ENCODE results near the gene MUS81.

MUS81 gene

GRCh38 chr11:65859095-65859811 lies 980 bp upstream of the MUS81 start:
- peak; percentile 82 for DNase-seq (ENCODE audit: insufficient read length, low spot score)
- peak; percentile 94 for FAIRE-seq

- DNase-seq (ENCODE audit: insufficient read length, low spot score) (no peak), FAIRE-seq (no peak)
These were observed 388 bp upstream of the MUS81 start for GRCh38 chr11:65859812-65860277.

GRCh38 chr11:65861165-65861505 lies 902 bp downstream of the MUS81 start:
- DNase-seq (ENCODE audit: insufficient read length, low spot score) (no peak), FAIRE-seq (no peak)

GRCh38 chr11:65861533-65862183 lies 1.4 kb downstream of the MUS81 start:
- no peak for DNase-seq (ENCODE audit: insufficient read length, low spot score)
- no peak for FAIRE-seq

GRCh38 chr11:65862191-65862735 lies 2.0 kb downstream of the MUS81 start:
- DNase-seq (ENCODE audit: insufficient read length, low spot score) = no peak
- no peak for FAIRE-seq

GRCh38 chr11:65862941-65863888 lies 3.0 kb downstream of the MUS81 start:
- FAIRE-seq (no peak), DNase-seq (ENCODE audit: insufficient read length, low spot score) (no peak)

- no peak for DNase-seq (ENCODE audit: insufficient read length, low spot score)
- FAIRE-seq = no peak
These were observed 3.9 kb downstream of the MUS81 start for GRCh38 chr11:65863889-65864705.

GRCh38 chr11:65864706-65865471 lies 4.7 kb downstream of the MUS81 start:
- DNase-seq (ENCODE audit: insufficient read length, low spot score) (no peak), FAIRE-seq (no peak)

- FAIRE-seq (no peak), DNase-seq (ENCODE audit: insufficient read length, low spot score) (no peak)
These were observed 5.4 kb downstream of the MUS81 start for GRCh38 chr11:65865550-65866172.

GRCh38 chr11:65866509-65867283 lies 6.5 kb downstream of the MUS81 start:
- FAIRE-seq (no peak), DNase-seq (ENCODE audit: insufficient read length, low spot score) (no peak)

- no peak for FAIRE-seq
- no peak for DNase-seq (ENCODE audit: insufficient read length, low spot score)
These were observed 7.2 kb downstream of the MUS81 start for GRCh38 chr11:65867284-65868071.

GRCh38 chr11:65868076-65868667 lies 7.9 kb downstream of the MUS81 start:
- DNase-seq (ENCODE audit: insufficient read length, low spot score) (no peak), FAIRE-seq (no peak)

- FAIRE-seq (no peak), DNase-seq (ENCODE audit: insufficient read length, low spot score) (no peak)
These were observed 8.7 kb downstream of the MUS81 start for GRCh38 chr11:65868907-65869306.

- FAIRE-seq = no peak
- DNase-seq (ENCODE audit: insufficient read length, low spot score) = no peak
These were observed 9.5 kb downstream of the MUS81 start for GRCh38 chr11:65869643-65870306.

- FAIRE-seq (no peak), DNase-seq (ENCODE audit: insufficient read length, low spot score) (no peak)
These were observed 10.1 kb downstream of the MUS81 start for GRCh38 chr11:65870307-65870658.
